Prostate gland (tissue), 2 donors: Measurements from ENCODE around the gene DPP3. TPM values are rescaled to one million over a fixed set of nuclear protein-coding genes. Genes with fewer than 3 reads are reported as not detected.
"Not testable (repeated sequence)": the region's sequence is repeated elsewhere in the genome, so short reads cannot be mapped to it uniquely, and the experiment has no call there.

Source experiments
- DNase-seq: peaks from one replicate; pipeline ENCODE4 v3.0.0-alpha.2; 2019; ENCODE audit warnings: low spot score
- H3K27ac ChIP-seq, 2 donors: fragments of 200-600 bp; sonication (generic); 2 replicates each; pipeline ENCODE4 v1.5.1; 2017 to 2019
- H3K27me3 ChIP-seq: fragments of 200-600 bp; sonication (generic); replicated peaks from 2 replicates; pipeline ENCODE4 v1.5.1; 2019; ENCODE audit not compliant: insufficient read depth
- H3K36me3 ChIP-seq, 2 donors: fragments of 200-600 bp; sonication (generic); 1 replicate in 1 of 2; 2 replicates in 1 of 2; pipeline versions ENCODE4 v1.5.1 to v1.8.1; 2017 to 2019
- H3K4me1 ChIP-seq: fragments of 200-600 bp; sonication (generic); replicated peaks from 2 replicates; pipeline ENCODE4 v1.5.1; 2019
- H3K4me3 ChIP-seq, 2 donors: fragments of 200-600 bp; sonication (generic); 2 replicates each; pipeline ENCODE4 v1.5.1; 2017 to 2019
- H3K9me3 ChIP-seq: fragments of 200-600 bp; sonication (generic); 2 replicates; pipeline ENCODE4 v1.5.1; 2017
- POLR2A ChIP-seq: fragments of 450-650 bp; IDR thresholded peaks from one replicate; pipeline ENCODE4 v1.6.1; 2016; ENCODE audit warnings: antibody characterized with exemption, mild to moderate bottlenecking
- POLR2AphosphoS5 ChIP-seq: sonication (generic); formaldehyde crosslinking; IDR thresholded peaks from one replicate; pipeline ENCODE4 v1.6.1; 2017; ENCODE audit warnings: antibody characterized with exemption
- WGBS: methylation state at CpG from one replicate; pipeline ENCODE4 v1.1.5; 2018; 5-methylcytosine and 5-hydroxymethylcytosine counted together
- intact Hi-C: fragments of 100-400 bp; cut with DNase I; formaldehyde crosslinking; loops from one replicate; pipeline ENCODE4 v1.14.2; 2022
- total RNA-seq, 2 donors: library from RNA; depleted of rRNA; stranded (reverse); fragments of >200 nt; gene quantifications; one replicate each; pipeline ENCODE4 v1.1.0, GENCODE V29; 2016
- TF ChIP-seq, protein P1 (sequence below), 4 experiments: fragments of 200-600 bp in 2 of 4; fragments of 450-650 bp in 2 of 4; sonication (generic) in 2 of 4; IDR thresholded peaks; 1 replicate in 3 of 4; 2 replicates in 1 of 4; pipeline ENCODE4 v1.5.1; 2016 to 2019; ENCODE audit warnings: antibody characterized with exemption in 4 of 4, mild to moderate bottlenecking in 2 of 4, moderate library complexity in 2 of 4

Gene DPP3
- total RNA-seq, 2 donors from 2014 or later = 37.0 to 53.6 TPM

DNA sequence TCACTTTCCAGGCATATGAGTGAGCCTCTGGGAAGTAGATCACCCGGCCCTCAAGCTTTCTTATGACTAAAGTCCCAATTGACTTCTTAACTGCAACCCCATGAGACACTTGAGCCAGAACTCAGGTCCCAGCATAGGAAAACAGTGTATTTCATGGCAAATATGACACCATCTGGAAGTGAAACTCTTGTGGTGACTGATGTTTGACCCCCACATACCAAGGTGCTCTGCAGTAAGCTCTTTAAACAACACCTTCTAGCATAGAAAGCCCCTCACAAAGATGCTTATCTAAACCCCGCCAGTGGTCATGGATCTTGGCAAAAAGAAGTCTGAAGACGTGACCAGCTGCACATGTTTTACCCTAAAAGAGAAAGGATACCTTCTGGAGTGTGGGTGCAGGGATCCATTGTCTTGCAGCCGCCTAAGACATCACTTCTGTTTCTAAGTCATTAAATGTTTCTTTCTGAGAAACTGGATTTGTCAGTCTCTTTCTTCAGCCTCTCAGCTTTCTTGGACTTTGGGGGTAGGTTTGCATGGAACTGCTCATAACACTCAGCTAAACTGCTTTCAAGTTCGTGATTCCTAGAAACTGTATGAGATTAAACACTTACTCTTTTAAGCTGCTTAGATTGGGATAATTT is 21.0 kb upstream of the DPP3 start:
- intact Hi-C loops = no loop called here
- WGBS = 49% methylated on average over 5 of the region's 5 CpGs
- TF ChIP-seq POLR2A = no peak
- TF ChIP-seq, protein P1, sequence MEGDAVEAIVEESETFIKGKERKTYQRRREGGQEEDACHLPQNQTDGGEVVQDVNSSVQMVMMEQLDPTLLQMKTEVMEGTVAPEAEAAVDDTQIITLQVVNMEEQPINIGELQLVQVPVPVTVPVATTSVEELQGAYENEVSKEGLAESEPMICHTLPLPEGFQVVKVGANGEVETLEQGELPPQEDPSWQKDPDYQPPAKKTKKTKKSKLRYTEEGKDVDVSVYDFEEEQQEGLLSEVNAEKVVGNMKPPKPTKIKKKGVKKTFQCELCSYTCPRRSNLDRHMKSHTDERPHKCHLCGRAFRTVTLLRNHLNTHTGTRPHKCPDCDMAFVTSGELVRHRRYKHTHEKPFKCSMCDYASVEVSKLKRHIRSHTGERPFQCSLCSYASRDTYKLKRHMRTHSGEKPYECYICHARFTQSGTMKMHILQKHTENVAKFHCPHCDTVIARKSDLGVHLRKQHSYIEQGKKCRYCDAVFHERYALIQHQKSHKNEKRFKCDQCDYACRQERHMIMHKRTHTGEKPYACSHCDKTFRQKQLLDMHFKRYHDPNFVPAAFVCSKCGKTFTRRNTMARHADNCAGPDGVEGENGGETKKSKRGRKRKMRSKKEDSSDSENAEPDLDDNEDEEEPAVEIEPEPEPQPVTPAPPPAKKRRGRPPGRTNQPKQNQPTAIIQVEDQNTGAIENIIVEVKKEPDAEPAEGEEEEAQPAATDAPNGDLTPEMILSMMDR (IDR thresholded peaks at IDR 0.05) = no peak
- no peak for TF ChIP-seq POLR2AphosphoS5

GRCh38 chr11:66462010-66462409 is 18.2 kb upstream of the DPP3 start:
- Histone ChIP-seq H3K36me3 (no peaks in the 10 kb centered on the region), H3K9me3 (no peaks in the 10 kb centered on the region), H3K27ac (no peak overlapping the region), H3K4me3 (no peak overlapping the region), H3K27me3 (no peaks in the 10 kb centered on the region), H3K4me1 (no peaks in the 10 kb centered on the region)
- intact Hi-C loops = no loop called here
- no peak for DNase-seq
- TF ChIP-seq POLR2AphosphoS5 (no peak), POLR2A (no peak)
- TF ChIP-seq, protein P1 (IDR thresholded peaks at IDR 0.05) = no peak

More for the DNA sequence above, 21.0 kb upstream of the DPP3 start:
- no peak for DNase-seq
- H3K36me3 ChIP-seq = no peaks in the 10 kb centered on the region
- no peaks in the 10 kb centered on the region for H3K27me3 ChIP-seq
- no peaks in the 10 kb centered on the region for H3K4me1 ChIP-seq
- no peak overlapping the region for H3K4me3 ChIP-seq
- no peaks in the 10 kb centered on the region for H3K9me3 ChIP-seq
- no peak overlapping the region for H3K27ac ChIP-seq

- 94% methylated on average over 3 of the region's 3 CpGs for WGBS
- intact Hi-C loops = no loop called here
- no peaks in the 10 kb centered on the region for H3K27me3 ChIP-seq
- peaks cover 3% of the 10 kb centered on the region for H3K4me1 ChIP-seq
- no peaks in the 10 kb centered on the region for H3K36me3 ChIP-seq
- no peak overlapping the region for H3K27ac ChIP-seq
- no peak for DNase-seq
- TF ChIP-seq, protein P1 (IDR thresholded peaks at IDR 0.05) = no peak
- no peak for TF ChIP-seq POLR2A
- no peak for TF ChIP-seq POLR2AphosphoS5
- no peak overlapping the region for H3K4me3 ChIP-seq
- no peaks in the 10 kb centered on the region for H3K9me3 ChIP-seq
Observed at GRCh38 chr11:66462911-66463310, 17.3 kb upstream of the DPP3 start.

- H3K27me3 ChIP-seq, H3K9me3 ChIP-seq, H3K4me1 ChIP-seq, H3K4me3 ChIP-seq, intact Hi-C loops, DNase-seq, H3K27ac ChIP-seq, H3K36me3 ChIP-seq: not testable (repeated sequence)
- WGBS = 84% methylated on average over 5 of the region's 5 CpGs
Observed at GRCh38 chr11:66464116-66464515, 16.1 kb upstream of the DPP3 start.

DNA sequence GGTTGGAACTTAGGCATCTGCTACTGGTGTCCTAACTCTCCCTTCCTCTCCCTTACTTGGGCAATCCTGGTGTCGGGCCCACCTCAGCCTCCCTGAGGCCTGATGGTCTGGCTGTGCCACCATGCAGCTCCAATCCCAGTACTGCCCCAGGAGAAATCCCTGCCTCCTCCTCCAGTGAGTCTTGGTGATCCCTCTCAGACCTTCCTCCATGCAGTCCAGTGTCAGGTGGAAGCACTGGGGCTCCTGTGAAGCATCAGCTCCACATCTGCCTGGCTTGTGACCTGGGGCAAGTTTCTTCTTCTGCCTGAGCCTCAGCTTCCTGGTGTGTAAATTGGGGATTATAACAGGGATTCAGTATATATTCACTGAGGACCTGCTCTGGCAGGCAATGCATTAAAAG is 15.3 kb upstream of the DPP3 start:
- no peaks in the 10 kb centered on the region for H3K9me3 ChIP-seq
- TF ChIP-seq, protein P1 (IDR thresholded peaks at IDR 0.05) = no peak
- TF ChIP-seq POLR2A (no peak), POLR2AphosphoS5 (no peak)
- H3K27me3 ChIP-seq = no peaks in the 10 kb centered on the region
- DNase-seq = no peak
- H3K27ac ChIP-seq = no peak overlapping the region
- peaks cover 3% of the 10 kb centered on the region for H3K4me1 ChIP-seq
- intact Hi-C loops = no loop called here
- no peaks in the 10 kb centered on the region for H3K36me3 ChIP-seq
- WGBS = 69% methylated on average over 1 of the region's 1 CpG
- no peak overlapping the region for H3K4me3 ChIP-seq
